HCT116 (cell line): ENCODE results near the gene DTNB. TPM values are rescaled to one million over a fixed set of nuclear protein-coding genes. Genes with fewer than 3 reads are reported as not detected.

Experiments
- ATAC-seq: fragments of 200-7000 bp; cut with Tn5 transposase; 2 replicates; pipeline ENCODE4 v1.9.1; 2020; ENCODE audit warnings: mild to moderate bottlenecking, moderate library complexity
- BruUV-seq: library from RNA; stranded (reverse); fragments of 400-500 nt; replicated peaks from 2 replicates; lab custom pipeline; 2021; lab: Mats Ljungman, UMichigan
- CTCF ChIA-PET: fragments of 300-600 bp; sonication (Branson Sonifier 250); formaldehyde crosslinking; loops from one replicate; lab custom pipeline; 2021; ENCODE audit warnings: antibody characterized with exemption; lab: Charles Lee
- POLR2A ChIA-PET: fragments of 300-600, 350-600 bp; sonication (Branson Sonifier 250); formaldehyde crosslinking; loops from one replicate; lab custom pipeline; 2021; ENCODE audit warnings: antibody characterized with exemption; lab: Charles Lee
- RAD21 ChIA-PET, 2 experiments: fragments of 300-600 bp; sonication (Branson Sonifier 250); formaldehyde crosslinking; loops; one replicate each; lab custom pipeline; 2023; ENCODE audit warnings: low total read pairs in 2 of 2; ENCODE audit not compliant: uncharacterized antibody in 2 of 2, unreplicated experiment in 2 of 2, low non-redundant PET in 1 of 2; lab: Charles Lee
- DNase-seq: peaks from one replicate; pipeline ENCODE4 v3.0.0-alpha.2; 2010; ENCODE audit warnings: low read depth, low spot score
- H2AFZ ChIP-seq: fragments of 200-600 bp; shearing (Covaris generic), sonication (generic); 2 replicates; pipeline ENCODE4 v1.6.1; 2017; ENCODE audit warnings: low read depth, mixed run types, mixed read lengths, antibody characterized with exemption, low read length; ENCODE audit not compliant: poor library complexity, severe bottlenecking
- H3K27ac ChIP-seq: 2 replicates; pipeline ENCODE4 v1.5.1; 2012; ENCODE audit warnings: low read depth, low read length
- H3K27me3 ChIP-seq: fragments of 200-600 bp; sonication (generic); 2 replicates; pipeline ENCODE4 v1.6.1; 2016; ENCODE audit warnings: mixed run types, low read length, mixed read lengths; ENCODE audit not compliant: insufficient read depth
- H3K36me3 ChIP-seq, 2 experiments: fragments of 200-500 bp in 1 of 2; fragments of 200-600 bp in 1 of 2; sonication (Bioruptor generic) in 1 of 2; sonication (generic) in 1 of 2; 2 replicates each; pipeline versions ENCODE4 v1.5.1 to v1.6.1; 2014 to 2016; ENCODE audit warnings: low read length in 2 of 2, inconsistent platforms in 1 of 2, mixed read lengths in 1 of 2, mixed run types in 1 of 2; ENCODE audit not compliant: insufficient read depth in 2 of 2, control insufficient read depth in 1 of 2
- H3K4me1 ChIP-seq, 2 experiments: fragments of 200-600 bp in 1 of 2; sonication (generic) in 1 of 2; 2 replicates each; pipeline versions ENCODE4 v1.5.1 to v1.6.1; 2012 to 2017; ENCODE audit warnings: low read length in 2 of 2, inconsistent platforms in 1 of 2, mild to moderate bottlenecking in 1 of 2, mixed read lengths in 1 of 2, mixed run types in 1 of 2, moderate library complexity in 1 of 2; ENCODE audit not compliant: insufficient read depth in 2 of 2, control insufficient read depth in 1 of 2
- H3K4me2 ChIP-seq: fragments of 200-600 bp; sonication (generic); 2 replicates; pipeline ENCODE4 v1.6.1; 2017; ENCODE audit warnings: mixed run types, low read length, mixed read lengths
- H3K4me3 ChIP-seq, 2 experiments: fragments of 200-600 bp in 1 of 2; sonication (generic) in 1 of 2; replicated peaks in 1 of 2; 2 replicates each; pipeline ENCODE4 v1.5.1; 2011 to 2016; ENCODE audit warnings: low read length in 2 of 2, control low read depth in 1 of 2, low read depth in 1 of 2, mild to moderate bottlenecking in 1 of 2, mixed read lengths in 1 of 2, mixed run types in 1 of 2
- H3K79me2 ChIP-seq: fragments of 200-600 bp; sonication (generic); 2 replicates; pipeline ENCODE4 v1.6.1; 2017; ENCODE audit warnings: mild to moderate bottlenecking, mixed run types, low read length, moderate library complexity, mixed read lengths; ENCODE audit not compliant: insufficient read depth
- H3K9ac ChIP-seq: fragments of 200-600 bp; sonication (generic); 2 replicates; pipeline ENCODE4 v1.6.1; 2016; ENCODE audit warnings: low read length, mixed read lengths
- H3K9me2 ChIP-seq: fragments of 200-600 bp; sonication (generic), shearing (Covaris generic); 2 replicates; pipeline ENCODE4 v1.6.1; 2017; ENCODE audit warnings: mixed run types, mild to moderate bottlenecking, moderate library complexity; ENCODE audit not compliant: insufficient read depth
- H3K9me3 ChIP-seq, 2 experiments: fragments of 200-500 bp in 1 of 2; fragments of 200-600 bp in 1 of 2; sonication (Bioruptor generic) in 1 of 2; sonication (generic) in 1 of 2; 2 replicates each; pipeline ENCODE4 v1.6.1; 2014 to 2017; ENCODE audit warnings: low read length in 2 of 2, mixed read lengths in 2 of 2, inconsistent platforms in 1 of 2, low read depth in 1 of 2, mild to moderate bottlenecking in 1 of 2, mixed run types in 1 of 2, moderate library complexity in 1 of 2; ENCODE audit not compliant: control insufficient read depth in 1 of 2, insufficient read depth in 1 of 2
- H4K20me1 ChIP-seq: fragments of 200-600 bp; sonication (generic), shearing (Covaris generic); 2 replicates; pipeline ENCODE4 v1.6.1; 2017; ENCODE audit warnings: mixed run types, mild to moderate bottlenecking, moderate library complexity; ENCODE audit not compliant: insufficient read depth
- EZH2 ChIP-seq: fragments of 200-600 bp; sonication (generic); IDR thresholded peaks from 2 replicates; pipeline ENCODE4 v1.6.1; 2017; ENCODE audit warnings: antibody characterized with exemption, mixed run types
- RAD21 ChIP-seq: IDR thresholded peaks from 2 replicates; pipeline ENCODE4 v1.6.1; 2012; ENCODE audit warnings: low read depth, mild to moderate bottlenecking
- SP1 ChIP-seq: IDR thresholded peaks from 2 replicates; pipeline ENCODE4 v1.6.1; 2012; ENCODE audit warnings: low read depth
- TCF7L2 ChIP-seq: IDR thresholded peaks from 2 replicates; pipeline ENCODE4 v1.7.0; 2011; ENCODE audit warnings: borderline replicate concordance, inconsistent platforms; ENCODE audit not compliant: insufficient read depth, insufficient read length; ENCODE audit errors: extremely low read depth
- intact Hi-C: fragments of 100-400 bp; cut with micrococcal nuclease; formaldehyde crosslinking; loops from 2 replicates; pipeline ENCODE4 v1.10.0; 2022
- total RNA-seq: library from RNA; stranded (reverse); gene quantifications from one replicate; pipeline ENCODE4 v1.2.1, GENCODE V29; 2021; ENCODE audit not compliant: unreplicated experiment
- TF ChIP-seq, protein P1 (sequence below): IDR thresholded peaks from 2 replicates; pipeline ENCODE4 v1.6.1; 2011; ENCODE audit warnings: mild to moderate bottlenecking, low read length, moderate library complexity; ENCODE audit not compliant: insufficient replicate concordance; ENCODE audit errors: extremely low read depth
- TF ChIP-seq, protein P2 (sequence below): IDR thresholded peaks from 2 replicates; pipeline ENCODE4 v1.6.1; 2012
- TF ChIP-seq, protein P3 (sequence below), 3 experiments: fragments of 200-600 bp in 1 of 3; sonication (generic) in 1 of 3; IDR thresholded peaks in 2 of 3; conservative IDR thresholded peaks in 1 of 3; 2 replicates each; pipeline ENCODE4 v1.5.1; 2012 to 2017; ENCODE audit warnings: low read depth in 2 of 3, low read length in 2 of 3, antibody characterized with exemption in 1 of 3, borderline replicate concordance in 1 of 3, control low read depth in 1 of 3, mild to moderate bottlenecking in 1 of 3, mixed read lengths in 1 of 3, mixed run types in 1 of 3, moderate library complexity in 1 of 3; ENCODE audit not compliant: insufficient read depth in 1 of 3

The DTNB gene
- total RNA-seq, 1 experiment from 2014 or later: 30.2 TPM

DNA sequence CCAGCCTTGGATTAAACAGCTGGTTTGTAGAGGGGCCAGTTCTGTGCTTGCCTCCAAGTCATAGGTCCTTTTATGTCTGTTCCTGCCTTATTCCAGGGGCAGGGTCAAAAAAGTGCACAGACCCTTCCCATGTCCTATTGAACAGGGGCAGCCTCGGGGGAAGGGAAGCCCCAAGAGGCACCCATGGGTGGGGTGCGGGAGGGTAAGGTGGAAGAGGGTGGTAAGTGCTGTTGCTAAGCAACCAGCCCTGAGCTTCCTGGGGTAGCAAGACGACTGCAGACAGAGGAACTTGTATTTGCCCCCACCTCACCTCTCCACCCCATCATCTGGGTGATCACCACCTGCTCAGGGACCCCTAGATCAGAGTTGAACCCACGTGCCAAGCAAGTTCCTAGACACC is 339.4 kb downstream of the DTNB start:
- Histone ChIP-seq H3K27ac (no peak overlapping the region), H3K4me1 (no peaks in the 10 kb centered on the region), H3K9me3 (no peaks in the 10 kb centered on the region)
- TF ChIP-seq SP1: no peak
- TF ChIP-seq TCF7L2: no peak
- TF ChIP-seq RAD21: no peak
- TF ChIP-seq, protein P1, sequence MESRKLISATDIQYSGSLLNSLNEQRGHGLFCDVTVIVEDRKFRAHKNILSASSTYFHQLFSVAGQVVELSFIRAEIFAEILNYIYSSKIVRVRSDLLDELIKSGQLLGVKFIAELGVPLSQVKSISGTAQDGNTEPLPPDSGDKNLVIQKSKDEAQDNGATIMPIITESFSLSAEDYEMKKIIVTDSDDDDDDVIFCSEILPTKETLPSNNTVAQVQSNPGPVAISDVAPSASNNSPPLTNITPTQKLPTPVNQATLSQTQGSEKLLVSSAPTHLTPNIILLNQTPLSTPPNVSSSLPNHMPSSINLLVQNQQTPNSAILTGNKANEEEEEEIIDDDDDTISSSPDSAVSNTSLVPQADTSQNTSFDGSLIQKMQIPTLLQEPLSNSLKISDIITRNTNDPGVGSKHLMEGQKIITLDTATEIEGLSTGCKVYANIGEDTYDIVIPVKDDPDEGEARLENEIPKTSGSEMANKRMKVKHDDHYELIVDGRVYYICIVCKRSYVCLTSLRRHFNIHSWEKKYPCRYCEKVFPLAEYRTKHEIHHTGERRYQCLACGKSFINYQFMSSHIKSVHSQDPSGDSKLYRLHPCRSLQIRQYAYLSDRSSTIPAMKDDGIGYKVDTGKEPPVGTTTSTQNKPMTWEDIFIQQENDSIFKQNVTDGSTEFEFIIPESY: no peak
- TF ChIP-seq, protein P2, sequence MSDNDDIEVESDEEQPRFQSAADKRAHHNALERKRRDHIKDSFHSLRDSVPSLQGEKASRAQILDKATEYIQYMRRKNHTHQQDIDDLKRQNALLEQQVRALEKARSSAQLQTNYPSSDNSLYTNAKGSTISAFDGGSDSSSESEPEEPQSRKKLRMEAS: no peak
- no peak for TF ChIP-seq EZH2
- TF ChIP-seq, protein P3, sequence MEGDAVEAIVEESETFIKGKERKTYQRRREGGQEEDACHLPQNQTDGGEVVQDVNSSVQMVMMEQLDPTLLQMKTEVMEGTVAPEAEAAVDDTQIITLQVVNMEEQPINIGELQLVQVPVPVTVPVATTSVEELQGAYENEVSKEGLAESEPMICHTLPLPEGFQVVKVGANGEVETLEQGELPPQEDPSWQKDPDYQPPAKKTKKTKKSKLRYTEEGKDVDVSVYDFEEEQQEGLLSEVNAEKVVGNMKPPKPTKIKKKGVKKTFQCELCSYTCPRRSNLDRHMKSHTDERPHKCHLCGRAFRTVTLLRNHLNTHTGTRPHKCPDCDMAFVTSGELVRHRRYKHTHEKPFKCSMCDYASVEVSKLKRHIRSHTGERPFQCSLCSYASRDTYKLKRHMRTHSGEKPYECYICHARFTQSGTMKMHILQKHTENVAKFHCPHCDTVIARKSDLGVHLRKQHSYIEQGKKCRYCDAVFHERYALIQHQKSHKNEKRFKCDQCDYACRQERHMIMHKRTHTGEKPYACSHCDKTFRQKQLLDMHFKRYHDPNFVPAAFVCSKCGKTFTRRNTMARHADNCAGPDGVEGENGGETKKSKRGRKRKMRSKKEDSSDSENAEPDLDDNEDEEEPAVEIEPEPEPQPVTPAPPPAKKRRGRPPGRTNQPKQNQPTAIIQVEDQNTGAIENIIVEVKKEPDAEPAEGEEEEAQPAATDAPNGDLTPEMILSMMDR (IDR thresholded peaks at IDR 0.05 in 2 of 3, conservative IDR thresholded peaks at IDR 0.05 in 1 of 3; ENCODE audit: borderline replicate concordance in 1 of 3, insufficient read depth in 1 of 3, low read depth in 2 of 3, low read length in 2 of 3): no peak
- TF ChIP-seq, all 23 proteins: peak for 0
- Histone ChIP-seq H3K9ac (no peak overlapping the region), H2AFZ (no peak overlapping the region), H3K4me3 (no peak overlapping the region), H3K9me2 (no peaks in the 10 kb centered on the region), H4K20me1 (no peaks in the 10 kb centered on the region), H3K4me2 (no peak overlapping the region), H3K79me2 (peaks cover 9% of the 10 kb centered on the region; the same call in 1 of the 2 replicates), H3K27me3 (no peaks in the 10 kb centered on the region), H3K36me3 (no peaks in the 10 kb centered on the region)
- no peak for DNase-seq
- BruUV-seq: no TSS peak
- CTCF ChIA-PET: no interaction called here
- POLR2A ChIA-PET: no interaction called here
- RAD21 ChIA-PET: no interaction called here
- intact Hi-C loops: no loop called here
- ATAC-seq: no peak
